HepG2 (cell line): ENCODE data around the gene SPRED2.

Experiments
- ARID2 ChIP-seq: sonication (generic); formaldehyde crosslinking; IDR thresholded peaks from 2 replicates; pipeline ENCODE4 v1.8.1; 2022; ENCODE audit warnings: mild to moderate bottlenecking, missing genetic modification reagents, borderline replicate concordance
- EZH2 ChIP-seq: conservative IDR thresholded peaks from 2 replicates; pipeline ENCODE4 v1.6.1; 2012; ENCODE audit warnings: mild to moderate bottlenecking, low read depth, low read length, moderate library complexity
- KAT8 ChIP-seq: IDR thresholded peaks from 2 replicates; pipeline ENCODE4 v1.6.1; 2016; ENCODE audit warnings: missing genetic modification reagents, missing compliant biosample characterization
- PTBP1 ChIP-seq: fragments of 200-400 bp; formaldehyde crosslinking; IDR thresholded peaks from 2 replicates; pipeline ENCODE4 v1.6.1; 2018; ENCODE audit warnings: low read length, low read depth; ENCODE audit not compliant: poor library complexity, severe bottlenecking
- RBM39 ChIP-seq: fragments of 200-400 bp; formaldehyde crosslinking; IDR thresholded peaks from one replicate; pipeline ENCODE4 v1.6.1; 2018; ENCODE audit warnings: antibody characterized with exemption, mild to moderate bottlenecking, low read depth, low read length; ENCODE audit not compliant: poor library complexity, severe bottlenecking
- SNRNP70 ChIP-seq: fragments of 200-400 bp; formaldehyde crosslinking; IDR thresholded peaks from 2 replicates; pipeline ENCODE4 v1.6.1; 2017; ENCODE audit warnings: mild to moderate bottlenecking, low read depth, low read length, moderate library complexity
- SUZ12 ChIP-seq: fragments of 150-350 bp; IDR thresholded peaks from 2 replicates; pipeline ENCODE4 v1.6.1; 2014; ENCODE audit warnings: low read depth, low read length
- TEAD3 ChIP-seq: optimal IDR thresholded peaks from 2 replicates; pipeline ENCODE3; 2016; ENCODE audit warnings: borderline replicate concordance
- ZNF292 ChIP-seq: sonication (generic); formaldehyde crosslinking; IDR thresholded peaks from 2 replicates; pipeline ENCODE4 v1.8.1; 2022; ENCODE audit warnings: mild to moderate bottlenecking, low read depth, missing genetic modification reagents, borderline replicate concordance
- ZNF3 ChIP-seq: IDR thresholded peaks from 2 replicates; pipeline ENCODE4 v1.7.0; 2017; ENCODE audit warnings: inconsistent platforms
- ZNF343 ChIP-seq: sonication (generic); formaldehyde crosslinking; IDR thresholded peaks from 2 replicates; pipeline ENCODE4 v1.4.0; 2020; ENCODE audit warnings: mild to moderate bottlenecking, missing genetic modification reagents
- TF ChIP-seq, protein P1 (sequence below): sonication (generic); formaldehyde crosslinking; IDR thresholded peaks from 2 replicates; pipeline ENCODE4 v1.4.0; 2020; ENCODE audit warnings: low read depth, missing genetic modification reagents

DNA sequence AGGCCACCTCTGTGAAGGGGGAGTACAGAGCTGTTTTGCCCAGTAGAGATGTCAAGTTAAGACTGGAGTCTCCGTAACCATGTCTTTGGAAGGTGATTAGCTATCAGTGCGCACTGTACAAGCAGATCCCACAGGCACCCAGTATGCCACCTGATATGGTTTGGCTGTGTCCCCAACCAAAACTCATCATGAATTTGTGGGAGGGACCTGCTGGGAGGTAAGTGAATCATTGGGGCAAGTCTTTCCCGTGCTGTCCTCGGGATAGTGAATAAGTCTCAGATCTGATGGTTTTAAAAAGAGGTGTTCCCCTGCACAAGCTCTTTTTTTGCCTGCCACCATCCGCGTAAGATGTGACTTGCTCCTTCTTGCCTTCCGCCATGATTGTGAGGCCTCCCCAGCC, 114.6 kb downstream of the SPRED2 start:
- TF ChIP-seq ZNF3 (CRISPR knock-in tag) (no peak), ARID2 (no peak), TEAD3 (no peak), EZH2 (no peak), SNRNP70 (no peak), ZNF343 (CRISPR knock-in tag) (no peak), ZNF292 (CRISPR knock-in tag) (no peak), KAT8 (no peak), PTBP1 (no peak), RBM39 (no peak), SUZ12 (no peak)
- TF ChIP-seq, protein P1, sequence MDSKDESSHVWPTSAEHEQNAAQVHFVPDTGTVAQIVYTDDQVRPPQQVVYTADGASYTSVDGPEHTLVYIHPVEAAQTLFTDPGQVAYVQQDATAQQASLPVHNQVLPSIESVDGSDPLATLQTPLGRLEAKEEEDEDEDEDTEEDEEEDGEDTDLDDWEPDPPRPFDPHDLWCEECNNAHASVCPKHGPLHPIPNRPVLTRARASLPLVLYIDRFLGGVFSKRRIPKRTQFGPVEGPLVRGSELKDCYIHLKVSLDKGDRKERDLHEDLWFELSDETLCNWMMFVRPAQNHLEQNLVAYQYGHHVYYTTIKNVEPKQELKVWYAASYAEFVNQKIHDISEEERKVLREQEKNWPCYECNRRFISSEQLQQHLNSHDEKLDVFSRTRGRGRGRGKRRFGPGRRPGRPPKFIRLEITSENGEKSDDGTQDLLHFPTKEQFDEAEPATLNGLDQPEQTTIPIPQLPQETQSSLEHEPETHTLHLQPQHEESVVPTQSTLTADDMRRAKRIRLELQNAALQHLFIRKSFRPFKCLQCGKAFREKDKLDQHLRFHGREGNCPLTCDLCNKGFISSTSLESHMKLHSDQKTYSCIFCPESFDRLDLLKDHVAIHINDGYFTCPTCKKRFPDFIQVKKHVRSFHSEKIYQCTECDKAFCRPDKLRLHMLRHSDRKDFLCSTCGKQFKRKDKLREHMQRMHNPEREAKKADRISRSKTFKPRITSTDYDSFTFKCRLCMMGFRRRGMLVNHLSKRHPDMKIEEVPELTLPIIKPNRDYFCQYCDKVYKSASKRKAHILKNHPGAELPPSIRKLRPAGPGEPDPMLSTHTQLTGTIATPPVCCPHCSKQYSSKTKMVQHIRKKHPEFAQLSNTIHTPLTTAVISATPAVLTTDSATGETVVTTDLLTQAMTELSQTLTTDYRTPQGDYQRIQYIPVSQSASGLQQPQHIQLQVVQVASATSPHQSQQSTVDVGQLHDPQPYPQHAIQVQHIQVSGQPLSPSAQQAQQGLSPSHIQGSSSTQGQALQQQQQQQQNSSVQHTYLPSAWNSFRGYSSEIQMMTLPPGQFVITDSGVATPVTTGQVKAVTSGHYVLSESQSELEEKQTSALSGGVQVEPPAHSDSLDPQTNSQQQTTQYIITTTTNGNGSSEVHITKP (CRISPR knock-in tag), result no peak
